B cell (primary cell): ENCODE data around the gene RPLP1. TPM values are rescaled to one million over a fixed set of nuclear protein-coding genes. Genes with fewer than 3 reads are reported as not detected.

Experiments used
- ATAC-seq: fragments of 200-7000 bp; cut with Tn5 transposase; one replicate; pipeline ENCODE4 v1.10.0; 2021; ENCODE audit warnings: low read depth, mild to moderate bottlenecking, moderate number of reproducible peaks, moderate library complexity
- CTCF ChIA-PET: fragments of 350-600 bp; sonication (Branson Sonifier 250); formaldehyde crosslinking; loops from one replicate; lab custom pipeline; 2021; ENCODE audit warnings: antibody characterized with exemption, inconsistent platforms; lab: Charles Lee
- POLR2A ChIA-PET: fragments of 350-600 bp; sonication (Branson Sonifier 250); formaldehyde crosslinking; loops from one replicate; lab custom pipeline; 2021; ENCODE audit warnings: antibody characterized with exemption; lab: Charles Lee
- DNase-seq: peaks from one replicate; pipeline ENCODE4 v3.0.0; 2013
- H2AFZ ChIP-seq: 2 replicates; pipeline ENCODE4 v1.6.1; 2012; ENCODE audit warnings: mild to moderate bottlenecking, low read depth, low read length; ENCODE audit not compliant: insufficient read depth, poor library complexity, severe bottlenecking
- H3K27ac ChIP-seq, 2 donors: 1 replicate in 1 of 2; 2 replicates in 1 of 2; pipeline ENCODE4 v1.5.1; 2012 to 2013; ENCODE audit warnings: low read length in 2 of 2, mild to moderate bottlenecking in 2 of 2, moderate library complexity in 1 of 2
- H3K27me3 ChIP-seq, 4 experiments: fragments of 200-600 bp in 1 of 4; sonication (generic) in 1 of 4; replicated peaks in 1 of 4; 1 replicate in 2 of 4; 2 replicates in 2 of 4; pipeline versions ENCODE4 v1.6.1 to v1.7.0; 2013 to 2016; ENCODE audit warnings: low read length in 3 of 4, mild to moderate bottlenecking in 2 of 4, mixed read lengths in 1 of 4, moderate library complexity in 1 of 4; ENCODE audit not compliant: insufficient read depth in 4 of 4, control insufficient read depth in 3 of 4; ENCODE audit errors: control extremely low read depth in 1 of 4
- H3K36me3 ChIP-seq, 2 experiments: replicated peaks in 1 of 2; 1 replicate in 1 of 2; 2 replicates in 1 of 2; pipeline versions ENCODE4 v1.6.1 to v1.7.1; 2013; ENCODE audit warnings: low read length in 1 of 2; ENCODE audit not compliant: insufficient read depth in 2 of 2, control insufficient read depth in 1 of 2; ENCODE audit errors: control extremely low read depth in 1 of 2, extremely low read depth in 1 of 2
- H3K4me1 ChIP-seq, 2 donors: fragments of 200-600 bp in 1 of 2; sonication (generic) in 1 of 2; 1 replicate in 1 of 2; 2 replicates in 1 of 2; pipeline versions ENCODE4 v1.5.1 to v1.6.1; 2013 to 2017; ENCODE audit warnings: low read length in 2 of 2; ENCODE audit not compliant: control insufficient read depth in 2 of 2, insufficient read depth in 2 of 2
- H3K4me2 ChIP-seq: replicated peaks from 2 replicates; pipeline ENCODE3; 2012; ENCODE audit warnings: mild to moderate bottlenecking, low read depth, low read length; ENCODE audit not compliant: poor library complexity, severe bottlenecking
- H3K4me3 ChIP-seq, 5 experiments: fragments of 200-600 bp in 1 of 5; sonication (generic) in 1 of 5; 1 replicate in 3 of 5; 2 replicates in 2 of 5; pipeline versions ENCODE4 v1.5.1 to v1.7.0; 2011 to 2016; ENCODE audit warnings: low read length in 4 of 5, mild to moderate bottlenecking in 4 of 5, low read depth in 2 of 5, control low read depth in 1 of 5, moderate library complexity in 1 of 5; ENCODE audit not compliant: insufficient read depth in 1 of 5; ENCODE audit errors: control extremely low read depth in 1 of 5, extremely low read depth in 1 of 5
- H3K79me2 ChIP-seq: fragments of 200-600 bp; sonication (generic); one replicate; pipeline ENCODE4 v1.6.0; 2016; ENCODE audit warnings: low read length; ENCODE audit not compliant: control insufficient read depth, insufficient read depth
- H3K9ac ChIP-seq: fragments of 200-600 bp; sonication (generic); 2 replicates; pipeline ENCODE4 v1.6.1; 2017; ENCODE audit warnings: mild to moderate bottlenecking, low read length, moderate library complexity
- H3K9me3 ChIP-seq, 3 donors: one replicate each; pipeline versions ENCODE4 v1.6.1 to v1.7.1; 2013; ENCODE audit warnings: low read length in 2 of 3; ENCODE audit not compliant: control insufficient read depth in 2 of 3, insufficient read depth in 1 of 3; ENCODE audit errors: control extremely low read depth in 1 of 3
- H4K20me1 ChIP-seq: 2 replicates; pipeline ENCODE4 v1.6.0; 2012; ENCODE audit warnings: mild to moderate bottlenecking, low read length; ENCODE audit not compliant: insufficient read depth, control insufficient read depth, poor library complexity, severe bottlenecking
- H3K27ac Mint-ChIP-seq: one replicate; pipeline ENCODE4 v1.8.0; 2021; ENCODE audit warnings: mixed read lengths
- H3K27me3 Mint-ChIP-seq: one replicate; pipeline ENCODE4 v1.8.0; 2021; ENCODE audit warnings: mixed read lengths
- H3K4me1 Mint-ChIP-seq: one replicate; pipeline ENCODE4 v1.8.0; 2021; ENCODE audit warnings: mixed read lengths
- H3K4me3 Mint-ChIP-seq: one replicate; pipeline ENCODE4 v1.8.0; 2021; ENCODE audit warnings: mixed read lengths
- H3K9me3 Mint-ChIP-seq: one replicate; pipeline ENCODE4 v1.8.0; 2022; ENCODE audit warnings: mixed read lengths; ENCODE audit not compliant: insufficient read depth
- CTCF ChIP-seq: fragments of 200-600 bp; IDR thresholded peaks from one replicate; pipeline ENCODE4 v1.8.0; 2022; ENCODE audit warnings: antibody characterized with exemption, mild to moderate bottlenecking
- EZH2 ChIP-seq: IDR thresholded peaks from 2 replicates; pipeline ENCODE4 v1.6.1; 2012; ENCODE audit warnings: borderline replicate concordance, low read depth, mild to moderate bottlenecking, moderate library complexity, low read length; ENCODE audit not compliant: insufficient read depth, poor library complexity, severe bottlenecking
- WGBS: methylation state at CpG from one replicate; pipeline ENCODE4 v1.1.5; 2013; ENCODE audit warnings: missing lambda C conversion rate; ENCODE audit not compliant: insufficient coverage; 5-methylcytosine and 5-hydroxymethylcytosine counted together
- intact Hi-C: fragments of 100-400 bp; cut with micrococcal nuclease; formaldehyde crosslinking; loops from one replicate; pipeline ENCODE4 v1.10.0; 2022
- polyA plus RNA-seq: library from polyadenylated mRNA; depleted of rRNA; stranded (reverse); fragments of >200 nt; gene quantifications from 2 replicates; pipeline ENCODE4 v1.2.3, GENCODE V29; 2012
- total RNA-seq, 2 donors: library from RNA; stranded (reverse); fragments of 120-200 nt in 1 of 2; gene quantifications; 1 replicate in 1 of 2; 2 replicates in 1 of 2; pipeline versions ENCODE4 v1.2.3 to v1.2.4, GENCODE V29; 2013 to 2022

The RPLP1 gene
- total and polyA plus RNA-seq, 2 donors (not counting 1 experiment from before 2014, with no cell fraction given), result 2,373 to 2,470 TPM

DNA sequence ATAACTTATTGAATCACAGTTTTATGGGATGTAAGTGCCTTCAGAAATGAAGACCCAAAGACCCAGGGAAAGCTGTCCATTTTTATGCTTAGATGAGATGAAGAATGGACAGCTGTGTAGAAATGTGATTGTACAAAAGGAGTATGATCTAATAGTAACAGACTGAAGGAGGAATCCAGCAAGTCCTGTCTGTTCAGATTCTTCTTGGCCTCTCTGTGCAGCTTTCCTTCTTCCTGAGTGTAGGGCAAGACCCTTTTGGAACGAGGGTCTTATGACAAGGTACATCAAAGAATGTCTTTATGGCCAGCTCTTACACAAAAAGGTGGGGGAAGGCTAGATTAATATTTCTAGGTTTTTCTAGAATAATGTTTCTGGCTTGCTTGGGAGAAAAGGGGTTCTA, 39.9 kb upstream of the RPLP1 start:
- ATAC-seq (no peak), DNase-seq (no peak)
- Mint-ChIP-seq H3K27me3 (peaks cover 22% of the 10 kb centered on the region), H3K4me3 (peak overlapping the region; percentile 62), H3K27ac (no peak overlapping the region), H3K9me3 (no peaks in the 10 kb centered on the region), H3K4me1 (peaks cover 13% of the 10 kb centered on the region)
- no peaks in the 10 kb centered on the region for H3K9me3 ChIP-seq
- intact Hi-C loops, result loop anchor here (10.0 kb wide), 1 partner anchor 1352 kb away; the partner anchor contains the start of gene UACA
- ChIA-PET POLR2A (no interaction called here), CTCF (interaction anchor here (0.6 to 1.5 kb wide), 4 partner anchors 18 to 765 kb away, joined by 3 to 6 read pairs (median 4); no protein-coding TSS in a partner anchor)
- H4K20me1 ChIP-seq, result no peaks in the 10 kb centered on the region
- H3K4me1 ChIP-seq, result peaks cover 5 to 9% of the 10 kb centered on the region in 2 donors
- H3K27me3 ChIP-seq, result peaks cover 0 to 8% (median 2%) of the 10 kb centered on the region in 4 experiments
- no peak for TF ChIP-seq CTCF
- TF ChIP-seq EZH2, result no peak
- H3K9ac ChIP-seq, result no peak overlapping the region
- H3K36me3 ChIP-seq, result no peaks in the 10 kb centered on the region
- peaks cover 8% of the 10 kb centered on the region for H3K79me2 ChIP-seq
- no peak overlapping the region for H3K4me3 ChIP-seq
- no peak overlapping the region for H2AFZ ChIP-seq
- 100% methylated on average over 1 of the region's 1 CpG for WGBS
- H3K27ac ChIP-seq, result no peak overlapping the region
- no peak overlapping the region for H3K4me2 ChIP-seq
